Endometrium (tissue), 2 donors: ENCODE measurements around the gene NRP2.

Experiments
- FAIRE-seq: peaks from 2 replicates; lab custom pipeline; 2012; peaks lifted over from hg19 to GRCh38; lab: Jason Lieb, UNC
- donor health status: control.
- donor health status: control.

NRP2 gene

DNA sequence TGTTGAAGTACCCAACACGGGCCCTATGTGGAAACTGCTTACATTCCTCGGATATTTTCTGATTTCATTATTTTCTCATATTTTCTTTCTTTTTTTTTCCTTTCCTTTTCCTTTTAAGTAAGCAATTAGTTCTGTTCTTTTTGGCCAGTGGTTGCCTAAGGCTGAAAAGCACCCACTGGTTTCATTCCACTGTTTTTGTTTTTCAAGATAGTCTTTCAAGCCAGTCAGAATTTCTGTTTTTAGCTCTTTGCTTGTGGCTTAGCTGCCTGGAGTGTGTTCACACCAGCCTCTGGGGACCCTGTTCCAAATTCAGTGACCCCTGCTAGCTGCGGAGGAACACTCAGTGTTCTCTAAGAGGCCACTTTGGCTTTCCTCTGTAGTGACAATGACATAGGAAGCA is 73.6 kb downstream of the NRP2 start:
- no peak for FAIRE-seq

DNA sequence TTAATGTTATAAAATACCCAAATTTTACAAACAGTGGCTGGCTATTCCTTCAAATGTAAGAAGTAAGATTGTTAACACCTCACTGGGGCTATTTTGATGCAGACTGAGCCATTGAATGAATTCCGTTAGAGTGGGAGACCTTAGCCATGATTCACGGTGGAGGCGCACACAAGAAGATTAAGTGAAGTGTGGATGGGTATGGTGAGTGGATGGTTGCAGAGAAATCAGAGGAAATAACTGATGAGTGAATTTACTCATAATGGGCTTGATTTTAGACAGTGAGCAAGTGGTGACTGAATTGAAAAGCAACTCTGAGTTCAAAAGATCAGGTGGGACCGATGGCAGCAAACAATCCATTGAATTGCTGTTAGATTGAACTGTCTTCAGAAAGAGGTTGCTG is 75.0 kb downstream of the NRP2 start:
- no peak for FAIRE-seq

DNA sequence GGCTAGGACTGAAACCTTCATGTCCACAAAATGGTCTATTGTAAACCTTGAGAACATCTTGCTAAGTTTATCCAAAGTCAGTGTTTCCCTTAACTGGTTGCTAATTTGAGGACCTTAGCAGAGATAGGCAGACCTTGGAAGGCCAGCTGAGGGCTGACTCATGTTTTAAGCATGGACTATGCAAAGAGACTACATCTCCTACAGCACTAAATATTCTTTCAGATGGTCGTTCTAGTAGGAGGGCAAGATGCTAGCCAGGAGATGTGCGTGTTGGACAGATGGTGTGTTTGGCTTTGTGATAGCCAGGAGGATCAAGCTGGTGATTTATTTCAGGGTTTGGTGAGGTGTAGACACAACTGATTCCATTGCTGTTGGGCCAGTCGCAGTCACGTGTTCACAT is 75.8 kb downstream of the NRP2 start:
- no peak for FAIRE-seq

DNA sequence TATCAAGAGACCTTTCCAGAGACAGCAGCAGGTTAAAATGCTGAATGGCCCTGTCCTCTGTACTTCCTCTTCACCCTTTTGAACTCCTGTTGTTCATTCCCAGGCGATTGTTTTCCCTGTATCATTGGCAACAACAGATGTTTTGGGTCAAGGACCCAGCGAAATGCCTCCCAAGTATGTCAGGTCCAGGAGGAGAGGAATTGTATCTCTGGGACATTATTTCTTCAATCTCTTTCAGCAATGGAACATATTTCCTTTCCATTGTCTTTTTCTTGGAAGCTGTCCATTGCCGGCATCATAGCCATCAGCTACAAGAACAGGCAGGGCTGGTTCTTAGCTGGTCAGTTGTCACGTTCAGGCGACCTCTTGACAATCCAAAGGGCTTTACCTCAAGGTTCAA is 76.2 kb downstream of the NRP2 start:
- no peak for FAIRE-seq

DNA sequence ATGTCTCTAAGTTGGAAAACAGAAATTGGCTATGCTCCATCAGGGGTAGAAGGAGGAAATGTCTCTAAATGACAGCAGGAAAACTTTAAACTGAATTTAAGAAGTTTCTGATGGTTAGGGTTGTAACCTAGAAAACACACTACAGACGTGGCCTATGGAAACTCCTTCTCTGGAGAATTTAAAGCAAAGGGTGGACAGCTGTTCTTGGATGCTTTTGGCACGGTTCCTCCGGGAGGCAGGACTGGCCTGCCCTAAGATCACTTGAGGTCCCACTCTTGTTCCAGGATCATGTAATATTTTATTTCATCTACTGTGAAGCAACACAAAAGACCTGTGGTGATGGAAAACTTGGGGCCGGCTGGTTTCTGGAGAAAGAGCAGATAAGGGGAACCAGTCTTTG is 77.0 kb downstream of the NRP2 start:
- FAIRE-seq, result no peak

DNA sequence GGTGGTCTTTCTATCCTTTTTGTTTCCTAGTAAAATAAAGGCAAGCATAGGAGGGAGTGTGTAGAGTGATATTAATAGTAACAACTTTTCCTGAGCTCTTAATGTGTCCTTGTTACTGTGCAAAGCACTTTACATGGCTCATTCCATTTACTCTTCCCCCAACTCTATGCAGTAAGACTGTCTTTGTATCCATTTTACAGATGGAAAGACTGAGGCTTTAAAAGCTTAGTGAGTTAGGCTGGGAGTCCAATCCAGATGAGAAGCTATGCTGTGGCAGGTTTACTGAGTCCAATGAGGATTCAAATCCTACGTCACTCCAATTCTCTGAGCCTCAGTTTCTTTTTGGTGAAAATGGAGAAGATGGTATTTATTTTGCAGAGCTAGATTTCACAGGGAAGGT is 77.4 kb downstream of the NRP2 start:
- FAIRE-seq, result no peak

DNA sequence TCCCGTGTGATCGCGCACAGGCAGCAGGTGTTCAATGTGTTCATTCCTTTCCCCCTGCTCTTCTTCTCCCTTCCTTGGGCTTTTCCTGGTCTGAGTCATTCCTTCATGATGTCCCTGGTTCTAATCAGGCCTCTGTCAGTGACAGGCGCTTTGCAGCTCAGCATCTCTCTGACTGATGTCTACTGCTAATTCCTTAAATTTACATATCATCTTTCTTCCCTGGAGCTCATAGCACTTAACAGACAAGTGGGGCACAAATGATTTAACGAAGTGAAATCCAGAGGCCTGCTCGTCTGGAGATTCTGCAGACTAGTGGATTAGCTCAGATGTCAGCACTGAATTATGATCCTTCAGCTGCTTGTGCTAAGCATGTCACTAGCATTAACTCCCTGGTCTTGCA is 77.9 kb downstream of the NRP2 start:
- FAIRE-seq, result no peak

DNA sequence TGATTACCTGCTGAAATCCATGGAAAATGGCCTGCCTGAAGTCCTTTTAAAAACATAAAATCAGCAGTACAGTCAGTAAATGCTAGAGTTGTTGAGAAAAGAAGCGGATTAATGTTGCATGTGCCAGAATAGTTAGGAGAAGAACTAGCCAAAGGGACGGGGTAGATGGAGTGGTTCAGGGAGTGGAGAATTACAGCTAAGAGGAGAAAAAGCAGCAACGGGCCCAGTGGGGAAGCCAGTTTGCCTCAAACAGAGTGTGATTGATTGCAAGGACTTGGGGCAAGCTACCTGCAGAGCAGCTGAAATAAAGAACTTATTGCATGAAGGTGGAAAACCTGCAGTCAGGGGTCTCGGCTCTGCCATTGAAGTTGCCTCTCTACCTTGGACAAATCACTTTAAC is 79.1 kb downstream of the NRP2 start:
- no peak for FAIRE-seq

DNA sequence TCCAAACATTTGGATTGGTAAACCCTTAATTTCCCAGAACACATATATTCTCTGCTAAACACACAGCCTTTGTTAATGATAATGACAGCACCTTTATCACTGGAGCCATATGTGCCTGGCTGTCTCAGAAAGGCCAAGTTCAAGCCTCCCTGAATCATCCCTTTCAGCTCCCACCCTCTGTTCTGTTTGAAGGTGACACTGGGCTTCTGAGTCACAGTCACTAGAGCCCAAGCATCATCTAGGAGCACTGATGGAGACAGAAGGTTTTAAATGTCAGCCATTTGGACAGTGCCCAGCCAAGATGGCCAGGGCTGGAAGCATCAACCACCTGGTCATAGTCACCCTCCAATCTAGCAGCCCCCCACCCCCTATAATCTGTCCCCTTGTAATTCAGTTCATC is 80.6 kb downstream of the NRP2 start:
- no peak for FAIRE-seq

DNA sequence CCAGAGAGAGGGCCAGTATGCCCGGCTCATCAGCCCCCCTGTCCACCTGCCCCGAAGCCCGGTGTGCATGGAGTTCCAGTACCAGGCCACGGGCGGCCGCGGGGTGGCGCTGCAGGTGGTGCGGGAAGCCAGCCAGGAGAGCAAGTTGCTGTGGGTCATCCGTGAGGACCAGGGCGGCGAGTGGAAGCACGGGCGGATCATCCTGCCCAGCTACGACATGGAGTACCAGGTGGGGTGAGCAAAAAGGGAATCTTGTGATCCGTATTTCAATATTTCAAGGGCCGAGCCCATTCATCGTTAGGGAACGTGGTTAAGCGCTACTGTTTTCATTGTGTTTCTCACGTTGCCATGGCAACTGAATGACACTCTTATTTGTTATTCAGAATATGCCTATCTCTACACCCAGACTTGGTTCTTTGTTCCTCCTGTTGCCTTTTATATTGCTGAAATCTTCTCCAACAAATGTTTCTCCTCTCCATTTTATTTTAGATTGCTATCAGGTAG is 81.5 kb downstream of the NRP2 start:
- FAIRE-seq, result no peak

DNA sequence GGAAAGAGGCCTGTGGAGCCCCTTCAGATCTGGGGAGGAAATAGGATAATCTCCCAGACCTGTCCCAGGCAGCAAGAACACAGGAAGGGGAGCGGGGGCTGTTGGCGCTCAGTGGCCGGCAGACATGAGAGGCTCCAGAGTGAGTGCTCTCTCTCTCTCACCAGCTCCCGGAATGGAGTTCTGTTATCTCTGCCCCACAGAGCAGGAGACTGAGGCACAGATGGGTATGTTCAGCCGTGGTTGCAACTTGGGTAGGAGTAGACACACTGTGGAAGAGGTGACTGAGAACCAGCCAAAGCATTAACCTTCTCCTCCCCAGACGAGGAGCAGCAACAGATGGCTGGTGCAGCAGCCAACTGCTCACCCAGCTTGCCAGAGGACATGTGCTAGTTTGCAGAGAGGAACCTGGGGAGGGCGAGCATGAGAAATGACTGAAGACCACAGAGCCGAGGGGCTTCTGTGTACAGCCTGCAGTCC is 82.0 kb downstream of the NRP2 start:
- no peak for FAIRE-seq

DNA sequence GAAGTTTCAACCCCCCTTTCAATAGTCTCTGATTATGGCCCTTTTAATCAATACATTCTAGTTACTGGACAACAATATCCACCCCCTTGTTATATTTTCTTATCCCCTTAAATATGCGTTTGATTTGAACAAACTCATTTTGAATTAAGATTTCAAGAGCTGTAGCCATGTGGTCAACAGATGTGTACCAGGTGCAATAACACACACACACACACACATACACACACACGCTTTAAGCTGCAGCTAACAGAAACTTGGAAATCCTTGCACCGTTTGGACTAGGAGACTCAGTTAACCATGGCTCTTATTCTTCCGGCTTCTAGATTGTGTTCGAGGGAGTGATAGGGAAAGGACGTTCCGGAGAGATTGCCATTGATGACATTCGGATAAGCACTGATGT is 82.8 kb downstream of the NRP2 start:
- FAIRE-seq, result no peak

DNA sequence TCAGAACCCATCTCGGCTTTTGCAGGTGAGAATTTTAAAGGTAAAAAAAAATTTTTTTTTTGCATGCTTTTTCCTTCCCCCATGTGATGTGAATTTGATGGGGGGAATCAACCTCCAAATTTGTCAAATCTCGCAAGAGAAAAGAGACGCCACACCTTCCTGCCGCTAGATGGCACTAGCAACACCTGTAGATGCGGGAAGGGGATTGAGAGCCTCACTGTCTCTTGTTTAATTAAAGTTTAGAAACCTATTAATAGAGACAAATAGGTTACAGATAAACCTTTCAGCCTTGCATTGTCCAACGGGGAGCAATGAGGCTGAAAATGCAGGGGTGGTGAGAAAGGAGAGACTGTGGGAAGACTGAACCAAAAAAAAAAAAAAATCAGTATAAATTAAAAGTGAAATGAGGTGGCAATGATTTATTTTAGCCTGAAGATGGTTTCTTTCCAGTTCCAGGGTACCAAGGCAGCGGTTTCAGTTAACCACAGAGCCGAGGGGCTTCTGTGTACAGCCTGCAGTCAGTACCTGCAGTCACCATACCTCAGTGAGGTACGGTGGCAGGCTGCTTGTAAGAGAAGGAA is 84.6 kb downstream of the NRP2 start:
- peak; percentile 85 for FAIRE-seq

DNA sequence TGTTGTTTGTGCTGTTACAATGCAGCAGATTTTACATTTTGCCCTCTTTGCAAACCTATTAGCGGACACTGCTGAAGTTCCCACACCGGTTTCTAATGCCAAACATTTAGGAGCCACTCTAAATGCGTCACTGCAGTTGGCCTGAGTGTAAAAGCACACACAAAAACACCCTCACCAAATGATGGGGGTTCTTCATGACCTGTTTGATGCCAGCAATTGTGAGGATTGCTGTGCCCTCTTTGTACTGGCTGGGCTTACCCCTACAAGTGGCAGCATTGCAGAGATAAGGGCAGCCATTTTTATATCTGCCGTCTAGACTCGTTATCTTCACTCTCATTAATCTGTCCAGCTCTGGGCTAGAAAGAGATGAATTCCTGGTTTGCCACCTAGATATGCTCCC is 85.3 kb downstream of the NRP2 start:
- FAIRE-seq, result no peak

DNA sequence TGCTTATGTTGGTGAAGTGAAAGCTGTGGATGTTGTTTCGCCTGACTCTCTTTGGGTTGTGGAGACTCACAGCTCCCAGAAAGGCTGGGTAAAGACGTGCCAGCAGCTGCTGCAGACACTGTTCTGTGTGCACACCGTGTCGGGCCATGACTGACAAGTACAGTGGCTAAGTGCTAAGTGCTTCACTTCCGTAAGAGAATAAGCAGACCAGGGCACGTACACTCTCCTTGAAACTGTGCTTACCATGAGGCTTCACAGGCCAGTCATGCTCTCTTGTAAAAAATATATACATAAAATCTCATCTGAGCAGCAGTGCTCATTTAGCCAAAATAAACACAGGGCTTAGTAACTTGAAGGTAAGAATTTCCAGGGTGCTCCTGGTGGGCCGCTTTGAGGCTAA is 86.0 kb downstream of the NRP2 start:
- no peak for FAIRE-seq

DNA sequence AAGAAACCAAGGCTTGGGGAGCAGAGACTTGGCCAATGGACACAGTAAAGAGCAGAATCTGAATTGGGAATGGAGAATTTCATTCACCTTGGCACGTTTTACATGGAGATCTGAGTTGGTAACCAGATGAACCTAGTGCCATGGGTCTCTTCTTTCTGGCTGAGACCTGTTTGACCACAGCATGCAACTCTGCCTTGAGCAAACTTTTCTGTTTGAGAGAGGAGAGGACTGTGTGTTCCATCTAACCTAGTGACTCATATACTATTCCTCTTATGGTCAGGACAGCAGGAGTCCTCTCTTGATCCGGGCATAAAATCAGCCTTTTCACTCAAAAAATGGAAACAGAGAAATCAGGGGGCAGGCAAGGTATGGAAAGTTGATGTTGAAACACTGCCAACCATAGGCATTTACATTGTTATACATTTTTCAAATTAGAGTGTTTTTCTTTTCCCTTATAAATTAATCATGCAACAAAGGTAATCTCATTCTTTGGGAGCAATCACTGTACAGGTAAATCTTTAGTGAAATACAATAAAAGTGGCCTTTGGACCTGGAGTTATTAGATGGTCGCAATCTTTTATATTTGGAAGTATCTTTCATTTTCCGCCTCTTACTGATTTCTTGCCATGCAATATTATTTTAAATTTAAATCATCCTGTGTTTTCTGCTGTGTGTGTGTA is 86.7 kb downstream of the NRP2 start:
- no peak for FAIRE-seq

DNA sequence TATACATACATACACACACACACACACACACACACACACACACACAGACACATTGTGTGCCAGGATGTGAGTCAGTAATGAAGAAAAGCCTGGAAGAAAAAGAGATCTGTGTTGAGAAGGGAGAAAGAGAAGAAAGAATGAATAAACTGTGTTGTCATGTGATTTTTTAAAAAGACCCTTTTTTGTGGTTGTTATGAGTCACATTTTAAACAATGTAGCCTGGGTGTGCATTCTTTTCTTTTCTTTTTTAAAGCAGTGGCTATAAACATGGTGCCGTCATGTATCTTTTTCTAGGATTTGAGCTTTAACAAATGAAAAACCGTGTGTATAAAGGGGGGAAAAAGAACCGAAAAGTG is 87.2 kb downstream of the NRP2 start:
- peak; percentile 57 for FAIRE-seq

DNA sequence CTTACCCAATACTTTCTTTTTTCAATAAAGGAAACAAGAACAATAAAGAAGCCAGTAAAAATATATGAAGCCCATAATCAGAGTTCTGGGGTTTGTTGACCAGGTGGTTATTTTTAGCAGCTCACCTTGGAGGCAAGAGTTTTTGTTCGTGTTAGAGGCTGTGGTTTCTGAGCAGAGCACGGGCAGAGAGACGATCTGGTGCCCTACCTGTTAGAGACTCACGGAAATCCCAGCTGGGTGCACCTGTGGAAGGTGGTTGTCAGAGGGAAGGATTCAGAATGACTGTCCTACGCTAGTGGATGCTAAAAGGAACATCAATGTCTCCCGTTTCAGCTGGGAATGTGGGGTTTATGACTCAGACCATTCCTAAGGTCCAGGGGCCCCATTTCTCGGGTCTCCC is 87.6 kb downstream of the NRP2 start:
- FAIRE-seq, result no peak

DNA sequence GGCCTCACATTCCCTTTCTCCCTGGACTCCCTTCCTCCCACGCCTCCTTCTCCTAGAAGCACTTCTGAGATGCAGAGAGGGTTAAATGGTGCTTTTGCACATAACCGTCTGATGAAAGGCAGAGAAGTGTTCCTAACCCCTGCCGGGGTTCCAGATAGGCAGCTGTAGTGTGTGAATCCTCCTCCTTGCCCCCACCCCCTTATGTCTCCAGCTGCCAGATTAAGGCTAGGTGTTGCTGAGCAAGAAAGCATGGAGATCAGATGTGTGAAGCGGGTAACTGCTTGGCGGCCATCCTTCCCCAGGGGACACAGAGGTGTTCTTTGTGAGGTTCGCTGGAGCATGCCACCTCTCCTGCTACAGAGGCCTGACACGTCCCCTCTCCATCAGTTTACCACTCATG is 88.3 kb downstream of the NRP2 start:
- no peak for FAIRE-seq

DNA sequence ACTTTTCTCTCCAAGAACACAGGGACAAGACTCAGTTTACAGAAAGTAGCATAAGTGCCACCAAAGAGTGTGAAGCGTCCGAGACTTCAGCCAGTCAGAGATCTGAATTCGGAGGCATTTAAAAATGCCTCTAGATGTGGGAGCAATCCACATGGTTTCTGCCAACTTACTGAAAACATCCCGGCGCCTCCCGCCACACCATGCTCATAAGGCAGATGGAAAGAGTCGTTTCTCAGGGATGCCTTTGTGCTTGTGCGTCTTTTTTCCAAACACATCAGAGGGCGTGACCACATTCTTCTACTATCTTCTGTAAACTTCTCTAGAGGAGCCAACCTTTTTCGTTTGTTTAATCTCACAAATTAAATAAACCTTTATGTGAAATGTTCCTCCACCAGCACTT is 88.7 kb downstream of the NRP2 start:
- FAIRE-seq, result no peak

DNA sequence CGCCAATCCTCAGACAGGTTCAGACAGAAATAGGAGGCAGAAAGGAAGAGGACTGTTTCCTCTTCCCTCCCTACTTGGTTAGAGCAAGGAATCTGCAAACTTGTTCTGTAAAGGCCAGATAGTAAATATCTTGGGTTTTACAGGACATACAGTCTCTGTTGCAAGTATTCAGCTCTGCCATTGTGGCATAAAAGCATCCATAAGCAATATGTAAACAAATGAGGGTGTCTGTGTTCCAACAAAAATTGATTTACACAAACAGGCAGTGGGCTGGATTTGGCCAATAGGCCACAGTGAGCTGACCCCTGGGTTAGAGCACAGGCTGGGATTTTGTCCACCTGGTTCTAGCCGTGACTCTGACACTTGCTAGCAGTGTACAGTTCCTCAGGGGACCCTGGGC is 89.4 kb downstream of the NRP2 start:
- no peak for FAIRE-seq

DNA sequence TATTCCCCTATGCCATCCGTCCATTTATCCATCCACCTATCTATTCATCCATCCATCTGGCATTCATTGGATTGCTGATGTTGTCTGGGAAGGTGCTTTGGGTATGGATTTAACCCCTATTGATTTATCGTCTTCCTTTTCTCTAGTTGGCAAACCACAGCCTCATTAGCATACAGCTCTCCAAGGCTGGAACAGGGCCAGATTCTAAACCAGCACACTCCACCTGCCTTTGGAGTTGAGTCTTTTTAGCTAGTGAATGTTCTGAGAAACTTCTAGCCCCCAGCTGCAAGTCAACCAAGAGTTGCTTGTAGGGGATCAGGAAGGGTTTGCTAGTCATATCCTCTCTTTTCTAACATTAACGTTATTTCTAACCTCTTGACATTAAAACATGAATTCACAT is 90.7 kb downstream of the NRP2 start:
- FAIRE-seq, result no peak

DNA sequence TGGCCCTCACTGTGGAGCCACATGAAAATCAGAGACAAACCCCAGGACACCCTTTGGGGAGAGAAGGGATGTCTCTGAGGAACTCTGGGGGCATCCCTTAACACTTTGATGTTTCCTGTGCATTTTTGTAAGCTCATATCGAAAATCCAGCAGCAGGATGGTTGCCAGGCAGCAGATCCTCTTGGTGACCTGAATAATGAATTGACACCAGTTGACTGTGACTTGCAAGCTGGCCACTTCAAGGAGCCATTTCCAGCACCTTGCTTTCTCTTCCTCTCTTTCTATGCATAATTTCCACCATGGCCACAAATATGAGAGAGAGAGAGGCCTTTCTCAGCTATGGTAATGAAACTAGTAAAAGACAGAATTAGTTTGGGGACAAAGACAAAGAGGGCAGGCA is 91.7 kb downstream of the NRP2 start:
- FAIRE-seq, result no peak

DNA sequence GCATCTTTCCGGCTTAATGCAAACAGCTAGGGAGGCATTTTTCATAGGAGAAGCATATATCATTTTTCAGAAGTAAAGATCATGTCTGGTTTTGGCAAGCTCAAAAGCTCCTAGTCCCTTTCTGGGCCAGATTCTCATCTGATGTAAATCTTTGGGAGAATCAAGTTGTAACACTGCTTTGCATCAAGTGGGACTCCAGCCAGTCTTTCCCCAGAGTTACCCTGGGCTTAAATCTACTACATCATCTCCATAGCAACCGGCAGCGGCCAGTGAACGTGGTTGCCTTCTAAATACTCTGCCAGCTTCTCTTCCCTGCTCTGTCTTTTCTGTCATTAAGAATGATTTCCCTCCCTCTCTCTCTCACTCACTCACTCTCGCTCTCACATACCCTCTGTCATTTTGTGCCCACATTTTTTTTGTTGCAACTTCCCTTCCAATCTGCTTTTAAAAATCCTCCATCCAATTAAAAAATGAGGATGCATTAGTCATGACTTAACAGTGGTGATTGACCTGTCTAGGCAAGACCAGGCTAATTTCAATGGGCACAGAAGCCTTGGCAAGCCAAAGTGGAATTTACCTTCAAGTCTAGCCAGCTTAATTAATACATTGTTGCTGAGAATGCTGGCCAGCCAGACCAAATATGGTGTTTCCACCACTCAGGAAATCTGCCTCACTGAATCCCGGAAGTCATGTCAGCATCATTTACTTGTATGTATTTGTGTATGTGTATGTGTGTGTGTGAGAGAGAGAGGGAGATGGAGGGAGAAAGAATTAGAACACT is 93.0 kb downstream of the NRP2 start:
- FAIRE-seq, result no peak
